HepG2 (cell line): ENCODE results near the gene CAMK2G. TPM values are rescaled to one million over a fixed set of nuclear protein-coding genes. Genes with fewer than 3 reads are reported as not detected.

Experiments
- DR1 ChIP-seq: sonication (generic); formaldehyde crosslinking; IDR thresholded peaks from 2 replicates; pipeline ENCODE4 v1.8.0; 2021; ENCODE audit warnings: mild to moderate bottlenecking, missing genetic modification reagents, inconsistent platforms
- ELF3 ChIP-seq: IDR thresholded peaks from 2 replicates; pipeline ENCODE4 v1.6.1; 2016; ENCODE audit warnings: missing genetic modification reagents, missing compliant biosample characterization
- FOXA1 ChIP-seq, 2 experiments: fragments of 450-650 bp in 1 of 2; sonication (generic) in 1 of 2; formaldehyde crosslinking in 1 of 2; IDR thresholded peaks; 2 replicates each; pipeline versions ENCODE4 v1.4.0 to v1.6.1; 2016 to 2020; ENCODE audit warnings: missing genetic modification reagents in 1 of 2
- FOXC1 ChIP-seq: sonication (generic); formaldehyde crosslinking; IDR thresholded peaks from 2 replicates; pipeline ENCODE4 v1.8.0; 2022; ENCODE audit warnings: mild to moderate bottlenecking, missing genetic modification reagents, borderline replicate concordance
- IRF2 ChIP-seq: IDR thresholded peaks from 2 replicates; pipeline ENCODE4 v1.6.1; 2018; ENCODE audit warnings: missing genetic modification reagents, missing compliant biosample characterization
- JUND ChIP-seq: sonication (generic); formaldehyde crosslinking; IDR thresholded peaks from 2 replicates; pipeline ENCODE4 v1.8.0; 2022; ENCODE audit warnings: mild to moderate bottlenecking, missing genetic modification reagents
- MAFG ChIP-seq: sonication (generic); formaldehyde crosslinking; IDR thresholded peaks from 2 replicates; pipeline ENCODE4 v1.5.1; 2020; ENCODE audit warnings: mild to moderate bottlenecking, missing genetic modification reagents
- MBNL3 ChIP-seq: fragments of 250-450 bp; sonication (Bioruptor Pico); conservative IDR thresholded peaks from 2 replicates; pipeline ENCODE4 v1.8.0; 2022; ENCODE audit warnings: mild to moderate bottlenecking, inconsistent platforms
- NR2F2 ChIP-seq: IDR thresholded peaks from 2 replicates; pipeline ENCODE4 v1.6.1; 2012; ENCODE audit warnings: low read depth, inconsistent platforms, borderline replicate concordance
- RBFOX2 ChIP-seq: fragments of 200-400 bp; formaldehyde crosslinking; IDR thresholded peaks from 2 replicates; pipeline ENCODE4 v1.6.1; 2017; ENCODE audit warnings: low read depth, mild to moderate bottlenecking, low read length
- SAP130 ChIP-seq: IDR thresholded peaks from 2 replicates; pipeline ENCODE4 v1.6.1; 2016; ENCODE audit warnings: low read depth
- SRY ChIP-seq: sonication (generic); formaldehyde crosslinking; IDR thresholded peaks from 2 replicates; pipeline ENCODE4 v1.8.0; 2022; ENCODE audit warnings: mild to moderate bottlenecking, missing genetic modification reagents
- TCF7 ChIP-seq: sonication (generic); IDR thresholded peaks from 2 replicates; pipeline ENCODE4 v1.6.1; 2016; ENCODE audit warnings: antibody characterized with exemption, low read depth
- ZHX2 ChIP-seq, 2 experiments: sonication (generic) in 1 of 2; formaldehyde crosslinking in 1 of 2; IDR thresholded peaks; 2 replicates each; pipeline versions ENCODE4 v1.6.1 to v1.9.0; 2014 to 2022; ENCODE audit warnings: antibody characterized with exemption in 1 of 2, borderline replicate concordance in 1 of 2, inconsistent platforms in 1 of 2, low read depth in 1 of 2, missing genetic modification reagents in 1 of 2
- ZNF746 ChIP-seq: sonication (generic); formaldehyde crosslinking; IDR thresholded peaks from 2 replicates; pipeline ENCODE4 v1.8.0; 2022; ENCODE audit warnings: mild to moderate bottlenecking, missing genetic modification reagents
- ZNF747 ChIP-seq: sonication (generic); formaldehyde crosslinking; IDR thresholded peaks from 2 replicates; pipeline ENCODE4 v1.8.1; 2023; ENCODE audit warnings: missing genetic modification reagents, mild to moderate bottlenecking, borderline replicate concordance
- ZNF768 ChIP-seq: sonication (generic); formaldehyde crosslinking; IDR thresholded peaks from 2 replicates; pipeline ENCODE4 v1.4.0; 2020; ENCODE audit warnings: missing genetic modification reagents
- ZNF777 ChIP-seq: sonication (generic); formaldehyde crosslinking; IDR thresholded peaks from 2 replicates; pipeline ENCODE4 v1.4.0; 2020; ENCODE audit warnings: missing genetic modification reagents
- ZNF800 ChIP-seq: sonication (generic); formaldehyde crosslinking; IDR thresholded peaks from 2 replicates; pipeline ENCODE4 v1.4.0; 2020; ENCODE audit warnings: missing genetic modification reagents
- ZNF891 ChIP-seq: sonication (generic); formaldehyde crosslinking; IDR thresholded peaks from 2 replicates; pipeline ENCODE4 v1.5.0; 2020; ENCODE audit warnings: mild to moderate bottlenecking, missing genetic modification reagents
- polyA plus RNA-seq, 8 experiments: library from polyadenylated mRNA; depleted of rRNA in 3 of 8; stranded (reverse) in 7 of 8; unstranded in 1 of 8; fragments of >200 nt; fragmentation: Illumina TruSeq in 4 of 8; extraction: Trizol in 4 of 8; gene quantifications; 2 replicates each; pipeline versions ENCODE4 v1.2.1 to v1.2.3, GENCODE V29; 2011 to 2016; ENCODE audit warnings: low read depth in 4 of 8, missing spikeins in 1 of 8, mixed read lengths in 1 of 8; ENCODE audit not compliant: insufficient read depth in 1 of 8
- total RNA-seq, 5 experiments: library from RNA; depleted of rRNA; stranded (reverse); fragments of >200 nt; fragmentation: Illumina TruSeq; extraction: Trizol; gene quantifications; 2 replicates each; pipeline ENCODE4 v1.2.3, GENCODE V29; 2016; ENCODE audit warnings: low read depth in 1 of 5

The CAMK2G gene
- total and polyA plus RNA-seq, 2 of the 13 experiments (the other 11 are each of a cell fraction or from before 2014, with no cell fraction given) = 15.9 to 18.8 TPM

- TF ChIP-seq FOXC1 (CRISPR knock-in tag) = no peak; the same call in 1 of the 2 replicates
- no peak; the same call in 1 of the 2 replicates for TF ChIP-seq ELF3
- TF ChIP-seq RBFOX2 = peak; percentile 77
- peak; percentile 98 for TF ChIP-seq SAP130 (CRISPR knock-in tag)
- no peak; the same call in 1 of the 2 replicates for TF ChIP-seq ZNF891
- TF ChIP-seq ZNF800 (CRISPR knock-in tag) = no peak
- 0 out of 2 replicates have a peak, but pooled peaks have one; percentile 23 for TF ChIP-seq IRF2 (CRISPR knock-in tag)
- no peak for TF ChIP-seq NR2F2
- no peak for TF ChIP-seq TCF7
- TF ChIP-seq ZNF777 (CRISPR knock-in tag) = no peak
- no peak for TF ChIP-seq SRY (CRISPR knock-in tag)
- no peak for TF ChIP-seq MBNL3 (CRISPR knock-in tag)
- no peak for TF ChIP-seq ZNF768 (CRISPR knock-in tag)
- no peak; the same call in 1 of the 2 replicates for TF ChIP-seq ZHX2 (IDR thresholded peaks at IDR 0.05; ENCODE audit: low read depth)
- no peak for TF ChIP-seq ZHX2 (CRISPR knock-in tag; IDR thresholded peaks at IDR 0.05; ENCODE audit: borderline replicate concordance)
- TF ChIP-seq ZNF746 (CRISPR knock-in tag) = no peak
- TF ChIP-seq FOXA1 (IDR thresholded peaks at IDR 0.05) = no peak
- TF ChIP-seq FOXA1 (CRISPR knock-in tag; IDR thresholded peaks at IDR 0.05) = peak; percentile 68
- TF ChIP-seq DR1 = no peak
- no peak for TF ChIP-seq MAFG (CRISPR knock-in tag)
- TF ChIP-seq ZNF747 (CRISPR knock-in tag) = no peak
- TF ChIP-seq JUND (CRISPR knock-in tag) = no peak
Observed at GRCh38 chr10:73785211-73785720, 89.1 kb downstream of the CAMK2G start, which contains the start of gene ZSWIM8 (continued).
